Esophagus muscularis mucosa (tissue), 4 donors: ENCODE results near the gene ILF3.

Experiments
- CTCF ChIP-seq, 3 experiments: fragments of 200-600 bp in 2 of 3; fragments of 450-650 bp in 1 of 3; sonication (generic) in 2 of 3; IDR thresholded peaks; one replicate each; pipeline ENCODE4 v1.5.1; 2017 to 2019; ENCODE audit warnings: antibody characterized with exemption in 3 of 3, mild to moderate bottlenecking in 2 of 3, moderate library complexity in 1 of 3
- EP300 ChIP-seq: sonication (generic); formaldehyde crosslinking; IDR thresholded peaks from one replicate; pipeline ENCODE4 v1.6.1; 2017; ENCODE audit warnings: antibody characterized with exemption
- POLR2A ChIP-seq: fragments of 450-650 bp; IDR thresholded peaks from one replicate; pipeline ENCODE4 v1.6.1; 2017; ENCODE audit warnings: antibody characterized with exemption, moderate library complexity, mild to moderate bottlenecking, low read depth
- POLR2AphosphoS5 ChIP-seq, 2 donors: sonication (generic); formaldehyde crosslinking; IDR thresholded peaks; one replicate each; pipeline ENCODE4 v1.6.1; 2017; ENCODE audit warnings: antibody characterized with exemption in 2 of 2

DNA sequence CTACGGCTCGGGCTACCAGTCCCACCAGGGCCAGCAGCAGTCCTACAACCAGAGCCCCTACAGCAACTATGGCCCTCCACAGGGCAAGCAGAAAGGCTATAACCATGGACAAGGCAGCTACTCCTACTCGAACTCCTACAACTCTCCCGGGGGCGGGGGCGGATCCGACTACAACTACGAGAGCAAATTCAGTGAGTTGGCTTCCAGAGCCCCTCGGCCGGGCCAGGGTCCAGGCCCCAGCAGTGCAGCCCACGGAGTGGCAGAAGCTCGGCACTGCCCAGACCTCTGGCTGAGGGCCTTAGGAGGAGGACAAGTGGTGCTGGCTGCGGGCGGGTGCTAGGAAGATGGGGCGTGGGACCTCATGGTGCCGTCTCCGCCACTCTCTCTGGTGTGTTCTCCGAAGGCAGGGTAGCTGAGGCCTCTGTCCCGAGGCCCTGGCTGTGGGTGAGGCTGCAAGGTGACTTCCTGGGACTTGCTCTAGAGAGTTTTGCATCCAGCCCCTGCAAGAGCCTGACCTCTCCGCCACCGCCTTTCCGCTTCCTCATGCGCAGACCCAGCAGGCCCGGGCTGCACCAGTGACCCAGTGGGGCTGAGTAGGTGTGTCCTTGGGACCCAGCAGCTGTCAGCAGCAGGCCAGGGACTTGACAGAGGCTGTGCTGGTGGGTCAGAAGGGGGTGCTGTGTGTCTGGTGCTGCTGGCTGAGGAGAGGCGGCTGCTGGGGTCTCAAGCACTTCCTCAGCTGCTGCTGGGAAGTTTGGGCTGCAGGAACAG, 33.6 kb downstream of the ILF3 start:
- TF ChIP-seq CTCF (IDR thresholded peaks at IDR 0.05) (no peak), POLR2A (no peak), POLR2AphosphoS5 (IDR thresholded peaks at IDR 0.05) (no peak), EP300 (no peak)
